Spleen (tissue), 11 donors: ENCODE measurements around the gene KCNAB3. TPM values are rescaled to one million over a fixed set of nuclear protein-coding genes. Genes with fewer than 3 reads are reported as not detected.

Source experiments
- DNase-seq: peaks from one replicate; pipeline ENCODE4 v3.0.0-alpha.2; 2020
- H3K27ac ChIP-seq, 8 donors: fragments of 200-600 bp; sonication (generic) in 7 of 8; 1 replicate in 4 of 8; 2 replicates in 4 of 8; pipeline versions ENCODE4 v1.5.0 to v1.8.0; 2016 to 2021; ENCODE audit warnings: inconsistent platforms in 4 of 8, mild to moderate bottlenecking in 4 of 8, moderate library complexity in 1 of 8
- H3K27me3 ChIP-seq, 7 donors: fragments of 200-600 bp; sonication (generic) in 6 of 7; replicated peaks in 1 of 7; 1 replicate in 4 of 7; 2 replicates in 3 of 7; pipeline versions ENCODE4 v1.5.0 to v1.8.0; 2016 to 2021; ENCODE audit warnings: inconsistent platforms in 3 of 7, mild to moderate bottlenecking in 1 of 7
- H3K36me3 ChIP-seq, 6 donors: fragments of 200-600 bp; sonication (generic) in 5 of 6; 1 replicate in 4 of 6; 2 replicates in 2 of 6; pipeline versions ENCODE4 v1.5.0 to v1.8.0; 2016 to 2021; ENCODE audit warnings: inconsistent platforms in 2 of 6
- H3K4me1 ChIP-seq, 6 donors: fragments of 200-600 bp; sonication (generic) in 5 of 6; 1 replicate in 3 of 6; 2 replicates in 3 of 6; pipeline versions ENCODE4 v1.5.0 to v1.8.0; 2016 to 2021; ENCODE audit warnings: inconsistent platforms in 3 of 6
- H3K4me3 ChIP-seq, 8 donors: fragments of 200-600 bp; sonication (generic) in 7 of 8; 1 replicate in 4 of 8; 2 replicates in 4 of 8; pipeline versions ENCODE4 v1.5.0 to v1.8.0; 2016 to 2021; ENCODE audit warnings: inconsistent platforms in 4 of 8, mild to moderate bottlenecking in 4 of 8, moderate library complexity in 2 of 8
- H3K9me3 ChIP-seq, 8 donors: fragments of 200-600 bp; sonication (generic) in 7 of 8; 1 replicate in 4 of 8; 2 replicates in 4 of 8; pipeline versions ENCODE4 v1.5.0 to v1.8.0; 2016 to 2021; ENCODE audit warnings: inconsistent platforms in 4 of 8
- CTCF ChIP-seq, 11 experiments: fragments of 200-600 bp in 7 of 11; fragments of 450-650 bp in 4 of 11; sonication (generic) in 4 of 11; IDR thresholded peaks in 8 of 11; conservative IDR thresholded peaks in 3 of 11; 1 replicate in 7 of 11; 2 replicates in 4 of 11; pipeline versions ENCODE4 v1.4.0 to v1.8.0; 2016 to 2021; ENCODE audit warnings: antibody characterized with exemption in 11 of 11, inconsistent platforms in 4 of 11, mild to moderate bottlenecking in 1 of 11
- POLR2A ChIP-seq, 3 donors: fragments of 450-650 bp; IDR thresholded peaks; one replicate each; pipeline ENCODE4 v1.5.1; 2017; ENCODE audit warnings: antibody characterized with exemption in 3 of 3, mild to moderate bottlenecking in 1 of 3
- POLR2AphosphoS5 ChIP-seq, 3 donors: sonication (generic); formaldehyde crosslinking; IDR thresholded peaks; one replicate each; pipeline ENCODE4 v1.5.1; 2017; ENCODE audit warnings: antibody characterized with exemption in 3 of 3
- WGBS, 5 donors: extraction: QIAGEN DNeasy Blood & Tissue Kit in 3 of 5; methylation state at CpG; one replicate each; pipeline versions ENCODE4 v1.1.5 to v1.1.7; 2013 to 2018; 5-methylcytosine and 5-hydroxymethylcytosine counted together
- intact Hi-C: fragments of 100-400 bp; cut with DNase I; formaldehyde crosslinking; loops from one replicate; pipeline ENCODE4 v1.15.0; 2023; ENCODE audit warnings: low total_unique reads
- polyA plus RNA-seq, 3 donors: library from polyadenylated mRNA; stranded (reverse); fragments of 200-250 nt; gene quantifications; one replicate each; pipeline ENCODE4 v1.2.1, GENCODE V29; 2013
- total RNA-seq, 7 donors: library from RNA; depleted of rRNA in 3 of 7; stranded (reverse); fragments of >200 nt in 3 of 7; fragmentation: NEBNext Ultra II Directional in 4 of 7; extraction: Animal tissue kit (Norgen Biotek cat#: 25700) in 4 of 7; gene quantifications; one replicate each; pipeline versions ENCODE4 v1.1.0 to v1.2.1, GENCODE V29; 2016 to 2021
- donor health status: healthy with polysubstance abuse.
- donor health status: DM: no; HTN: no; CAD: no; lungs with moderate emphysema.
- donor health status: DM: no; HTN: no; CAD: no.
- donor health status: Bipolar disorder and iron deficiency.
- donor health status: healthy.
- donor health status: DM: no; HTN: no; CAD: no.
- donor health status: DM: yes; HTN: yes; CAD: no.

KCNAB3 gene
- total and polyA plus RNA-seq, 10 donors = 1.1 to 6.3 (median 3.6) TPM

GRCh38 chr17:7883781-7884386, 45.8 kb downstream of the KCNAB3 start:
- Histone ChIP-seq H3K27me3 (no peaks in the 10 kb centered on the region), H3K4me3 (peak overlapping the region in 5 of 8 donors; percentile 7 to 93 (median 81)), H3K27ac (peak overlapping the region in 6 of 8 donors; percentile 55 to 95 (median 94)), H3K4me1 (peaks cover 21 to 87% (median 79%) of the 10 kb centered on the region in 6 donors), H3K9me3 (no peaks in the 10 kb centered on the region), H3K36me3 (peaks cover 0 to 37% (median 13%) of the 10 kb centered on the region in 6 donors)
- intact Hi-C loops = no loop called here
- 1 to 4% (median 2%) methylated on average over 3 of the region's 3 CpGs for WGBS, 5 donors
- no peak for DNase-seq
- TF ChIP-seq POLR2AphosphoS5 (IDR thresholded peaks at IDR 0.05) (no peak), POLR2A (IDR thresholded peaks at IDR 0.05) (no peak), CTCF (IDR thresholded peaks at IDR 0.05 in 8 of 11, conservative IDR thresholded peaks at IDR 0.05 in 3 of 11) (no peak)

GRCh38 chr17:7882629-7883028, 47.0 kb downstream of the KCNAB3 start:
- TF ChIP-seq POLR2A (IDR thresholded peaks at IDR 0.05) = no peak
- TF ChIP-seq POLR2AphosphoS5 (IDR thresholded peaks at IDR 0.05) = no peak
- no peak for TF ChIP-seq CTCF (IDR thresholded peaks at IDR 0.05 in 8 of 11, conservative IDR thresholded peaks at IDR 0.05 in 3 of 11)
- Histone ChIP-seq H3K4me1 (peaks cover 14 to 80% (median 67%) of the 10 kb centered on the region in 6 donors), H3K9me3 (no peaks in the 10 kb centered on the region), H3K27me3 (no peaks in the 10 kb centered on the region), H3K27ac (peak overlapping the region in 4 of 8 donors; percentile 1 to 94 (median 44)), H3K4me3 (no peak overlapping the region), H3K36me3 (peaks cover 0 to 44% (median 13%) of the 10 kb centered on the region in 6 donors)
- WGBS, 5 donors = 89 to 97% (median 92%) methylated on average over 3 of the region's 3 CpGs
- intact Hi-C loops = no loop called here
- DNase-seq = no peak

- peak overlapping the region in 4 of 8 donors; percentile 34 to 61 (median 44) for H3K27ac ChIP-seq
These were observed 47.6 kb downstream of the KCNAB3 start for GRCh38 chr17:7882068-7882467.

More at GRCh38 chr17:7882068-7882467, 47.6 kb downstream of the KCNAB3 start:
- whole genome bisulfite sequencing, 5 donors = 63 to 79% (median 72%) methylated on average over 7 of the region's 7 CpGs
- no peak for TF ChIP-seq POLR2A (IDR thresholded peaks at IDR 0.05)
- no peak for TF ChIP-seq POLR2AphosphoS5 (IDR thresholded peaks at IDR 0.05)
- TF ChIP-seq CTCF (IDR thresholded peaks at IDR 0.05 in 8 of 11, conservative IDR thresholded peaks at IDR 0.05 in 3 of 11) = no peak
- no peaks in the 10 kb centered on the region for H3K27me3 ChIP-seq
- H3K4me1 ChIP-seq = peaks cover 13 to 74% (median 64%) of the 10 kb centered on the region in 6 donors
- peaks cover 0 to 45% (median 13%) of the 10 kb centered on the region in 6 donors for H3K36me3 ChIP-seq
- intact Hi-C loops = no loop called here
- no peaks in the 10 kb centered on the region for H3K9me3 ChIP-seq
- H3K4me3 ChIP-seq = no peak overlapping the region
- no peak for DNase-seq
